Cortex of kidney (tissue), 1 donor: ENCODE measurements around the gene RAP1B.
"Not testable (repeated sequence)": the region's sequence is repeated elsewhere in the genome, so short reads cannot be mapped to it uniquely, and the experiment has no call there.

Experiments used
- DNase-seq: peaks from one replicate; lab custom pipeline; 2025; lab: John Stamatoyannopoulos, UW

Gene RAP1B

DNA sequence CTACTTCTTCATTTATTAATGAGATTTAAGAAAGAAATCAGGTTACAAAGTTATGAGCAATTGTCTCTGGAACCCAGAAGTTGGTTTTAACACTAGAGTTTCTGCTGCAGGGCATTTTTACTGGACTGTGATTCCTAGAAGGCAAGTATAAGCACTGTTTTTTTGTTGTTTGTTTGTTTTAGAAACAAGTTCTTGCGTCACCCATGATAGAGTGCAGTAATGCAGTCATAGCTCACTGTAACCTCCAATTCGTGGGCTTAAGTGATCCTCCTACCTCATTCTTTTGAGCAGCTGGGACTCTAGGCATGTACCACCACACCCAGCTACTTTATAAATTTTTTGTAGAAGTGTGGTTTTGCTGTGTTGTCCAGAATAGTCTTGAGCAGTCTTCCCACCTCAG lies 25.6 kb downstream of the RAP1B start:
- DNase-seq = no peak

GRCh38 chr12:68637439-68637838 lies 26.7 kb downstream of the RAP1B start:
- not testable (repeated sequence) for DNase-seq

DNA sequence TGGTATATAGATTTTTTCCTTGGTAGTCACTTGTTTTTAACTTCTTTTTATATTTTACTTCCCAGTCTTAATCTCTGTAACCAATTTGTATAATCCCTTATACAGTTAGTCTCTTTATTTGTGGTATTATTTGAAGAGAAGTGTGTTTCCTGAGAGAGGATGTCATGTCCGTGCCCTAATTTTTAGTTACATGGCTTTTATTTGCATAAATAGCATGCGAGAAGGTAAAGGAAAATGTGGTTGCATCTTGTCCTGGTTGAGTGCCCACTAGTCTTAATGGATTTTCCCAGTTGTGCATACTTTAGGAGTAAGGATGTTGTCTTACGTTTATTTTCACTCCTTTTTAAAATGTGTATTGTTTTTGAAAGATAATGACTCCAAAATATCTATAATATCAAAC lies 27.5 kb downstream of the RAP1B start:
- DNase-seq = no peak

- DNase-seq = no peak
Measured at GRCh38 chr12:68638721-68639395, 28.2 kb downstream of the RAP1B start.

DNA sequence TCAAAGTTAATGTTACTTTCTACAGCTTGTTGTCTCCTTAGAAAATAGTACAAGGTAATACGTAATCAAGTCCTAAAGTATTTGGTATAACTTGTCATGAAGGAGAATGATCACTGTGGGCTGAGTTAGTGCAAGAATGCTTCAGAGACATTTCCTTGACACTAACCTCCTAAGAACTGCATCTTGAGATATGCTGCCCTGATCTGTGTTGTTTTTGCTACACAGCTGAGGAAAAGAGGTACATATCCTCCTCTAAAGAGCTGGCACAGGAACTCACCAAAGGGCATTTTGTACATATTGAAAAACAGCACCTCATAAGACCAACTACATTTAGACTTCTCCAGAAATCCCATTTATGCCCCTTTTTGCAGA lies 28.7 kb downstream of the RAP1B start:
- no peak for DNase-seq

GRCh38 chr12:68641138-68641537 lies 30.4 kb downstream of the RAP1B start:
- no peak for DNase-seq

DNA sequence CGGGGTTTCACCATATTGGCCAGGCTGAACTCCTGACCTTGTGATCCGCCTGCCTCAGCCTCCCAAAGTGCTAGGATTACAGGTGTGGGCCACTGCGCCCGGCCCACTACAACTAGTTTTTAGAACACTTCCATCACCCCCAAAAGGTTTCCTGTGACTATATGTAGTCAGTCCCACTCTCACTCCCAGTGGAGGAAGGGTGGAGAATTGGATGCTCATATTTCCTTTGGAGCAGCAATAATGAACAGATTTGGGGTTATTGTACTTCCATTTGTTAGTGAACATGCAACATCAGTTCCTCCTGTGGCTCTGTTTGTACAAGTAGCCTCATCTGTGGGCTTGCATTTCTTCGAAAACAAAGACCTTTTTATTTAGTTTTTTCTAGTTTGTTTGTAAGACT lies 35.8 kb downstream of the RAP1B start:
- no peak for DNase-seq

GRCh38 chr12:68647507-68647906 lies 36.8 kb downstream of the RAP1B start:
- DNase-seq = no peak

DNA sequence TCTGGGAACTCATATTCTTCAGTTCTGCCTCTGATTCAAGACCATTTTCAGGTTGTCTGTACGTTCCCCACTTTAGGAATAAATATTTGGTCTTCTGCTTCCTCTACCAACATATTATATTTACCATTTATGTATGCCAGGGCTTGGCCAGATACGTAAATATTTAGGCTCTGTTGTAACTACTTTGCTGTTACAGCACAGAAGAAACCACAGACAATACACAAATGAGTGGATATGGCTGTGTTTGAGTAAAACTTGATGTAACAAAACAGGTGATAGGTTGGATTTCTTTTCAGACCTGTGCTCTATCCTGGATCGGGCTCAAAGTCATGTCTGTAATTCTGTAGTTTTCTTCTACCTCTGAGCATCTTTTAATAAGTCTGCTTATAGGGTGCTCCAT lies 37.5 kb downstream of the RAP1B start:
- no peak for DNase-seq

GRCh38 chr12:68665016-68665569 lies 54.4 kb downstream of the RAP1B start:
- DNase-seq = no peak

DNA sequence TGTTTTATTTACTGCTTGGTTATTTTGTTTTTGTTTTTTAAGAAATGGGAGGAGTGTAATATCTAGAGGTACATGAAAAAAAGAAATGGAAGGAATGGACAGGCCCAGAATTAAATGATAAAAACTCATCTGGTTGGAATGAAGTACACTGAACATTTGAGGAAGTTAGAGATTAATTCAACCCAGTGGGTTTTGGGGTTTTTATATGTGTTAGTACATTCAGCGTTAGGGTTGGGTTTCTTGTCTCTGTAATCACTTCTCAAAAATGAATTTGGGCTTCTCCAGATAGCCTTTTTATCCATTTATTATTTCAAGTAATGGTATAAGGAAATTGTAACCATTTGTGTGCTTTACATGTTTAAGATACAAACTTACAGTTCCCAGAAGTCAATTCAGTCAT lies 56.6 kb downstream of the RAP1B start:
- no peak for DNase-seq

GRCh38 chr12:68667896-68668295 lies 57.2 kb downstream of the RAP1B start:
- DNase-seq = no peak

GRCh38 chr12:68671179-68671578 lies 60.5 kb downstream of the RAP1B start:
- DNase-seq = no peak

GRCh38 chr12:68673788-68674187 lies 63.1 kb downstream of the RAP1B start:
- no peak for DNase-seq

- DNase-seq = no peak
Measured at GRCh38 chr12:68674376-68674775, 63.7 kb downstream of the RAP1B start.

- no peak for DNase-seq
Measured at GRCh38 chr12:68675101-68675842, 64.6 kb downstream of the RAP1B start.

DNA sequence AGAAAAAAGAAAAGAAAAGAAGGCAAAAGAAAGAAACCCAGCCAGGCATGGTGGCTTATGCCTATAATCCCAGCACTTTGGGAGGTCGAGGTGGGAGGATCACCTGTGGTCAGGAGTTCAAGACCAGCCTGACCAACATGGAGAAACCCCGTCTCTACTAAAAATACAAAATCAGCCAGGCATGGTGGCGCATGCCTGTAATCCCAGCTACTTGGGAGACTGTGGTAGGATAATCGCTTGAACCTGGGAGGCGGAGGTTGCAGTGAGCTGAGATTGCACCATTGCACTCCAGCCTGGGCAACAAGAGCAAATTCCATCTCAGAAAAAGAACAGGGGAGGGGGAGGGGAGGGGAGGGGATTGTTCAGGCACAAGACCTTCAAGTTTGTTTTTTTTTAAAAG lies 66.2 kb downstream of the RAP1B start:
- DNase-seq = not testable (repeated sequence)

- DNase-seq = no peak
Measured at GRCh38 chr12:68686262-68686594, 75.5 kb downstream of the RAP1B start.

DNA sequence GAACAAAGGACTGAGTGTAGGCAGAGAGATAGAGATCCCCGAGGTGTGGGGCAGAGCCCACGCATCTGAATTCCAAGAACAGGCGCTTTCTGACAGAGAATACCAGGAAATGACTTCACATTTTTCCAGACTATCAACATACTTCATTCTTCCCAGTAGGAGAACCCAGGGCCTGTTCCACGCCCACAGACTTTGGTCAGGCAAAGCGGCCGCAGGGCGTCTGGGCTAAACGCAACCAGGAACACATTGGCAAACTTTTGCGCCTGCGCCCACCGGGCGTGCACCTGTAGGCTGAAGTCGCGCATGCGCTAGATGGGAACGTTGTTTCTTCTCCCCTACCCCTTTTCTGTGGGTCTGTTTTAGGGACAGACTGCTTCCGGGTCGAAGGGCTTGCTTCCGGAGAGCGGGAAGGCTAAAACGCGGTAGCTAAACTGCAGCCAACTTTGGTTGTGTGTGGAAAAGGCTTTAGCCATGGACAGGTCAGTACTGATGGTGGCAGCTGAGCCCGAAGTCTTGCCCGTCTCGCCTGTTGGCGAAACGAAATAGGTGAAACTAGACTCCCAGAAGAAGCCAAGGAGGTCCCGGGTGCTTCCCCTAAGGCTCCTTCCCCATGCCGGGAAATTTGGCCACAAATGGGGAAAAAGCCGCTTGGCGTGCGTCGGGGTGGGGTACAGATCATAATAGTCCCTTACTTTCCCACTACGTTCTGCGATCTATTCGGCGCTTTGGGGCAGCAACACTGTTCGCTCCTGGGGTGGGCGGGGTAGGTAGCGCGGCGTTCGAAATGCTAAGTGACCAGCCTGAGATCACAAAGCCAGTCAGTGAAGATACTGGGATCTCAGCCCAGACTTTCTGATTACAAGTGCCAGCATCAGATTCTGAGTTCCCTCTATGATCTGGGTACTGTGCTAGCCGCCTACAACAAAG lies 76.2 kb downstream of the RAP1B start, which contains the start of gene NUP107:
Gene NUP107, plus strand, starts transcription at position 384 of the 927 bp plus-strand sequence. Its CDS starts 88 bp downstream, at position 472.
- peak; percentile 74 for DNase-seq

GRCh38 chr12:68695454-68695853 lies 84.8 kb downstream of the RAP1B start:
- DNase-seq = no peak

GRCh38 chr12:68699486-68699885 lies 88.8 kb downstream of the RAP1B start:
- DNase-seq = no peak
